NCI-H1105 treated with DMSO at 0.1 percent for 48 hours (cell line): ENCODE results near the gene FAAP20.

ENCODE experiments used
- DNase-seq: peaks from one replicate; lab custom pipeline; 2025; lab: John Stamatoyannopoulos, UW

FAAP20 gene

GRCh38 chr1:2177946-2178538, 16.5 kb downstream of the FAAP20 start:
- no peak for DNase-seq

GRCh38 chr1:2177541-2177940, 17.0 kb downstream of the FAAP20 start:
- no peak for DNase-seq

GRCh38 chr1:2176615-2177014, 18.0 kb downstream of the FAAP20 start:
- DNase-seq: no peak

GRCh38 chr1:2175681-2176454, 18.7 kb downstream of the FAAP20 start:
- DNase-seq: no peak

GRCh38 chr1:2175055-2175414, 19.5 kb downstream of the FAAP20 start:
- DNase-seq: no peak

- peak; percentile 50 for DNase-seq
These were observed 20.1 kb downstream of the FAAP20 start for GRCh38 chr1:2174348-2175054.

- no peak for DNase-seq
These were observed 20.8 kb downstream of the FAAP20 start for GRCh38 chr1:2173546-2174347.

- no peak for DNase-seq
These were observed 21.9 kb downstream of the FAAP20 start for GRCh38 chr1:2172551-2173146.

GRCh38 chr1:2172012-2172411, 22.6 kb downstream of the FAAP20 start:
- no peak for DNase-seq

- DNase-seq: no peak
These were observed 24.4 kb downstream of the FAAP20 start for GRCh38 chr1:2170211-2170610.

GRCh38 chr1:2169200-2169836, 25.3 kb downstream of the FAAP20 start:
- no peak for DNase-seq

GRCh38 chr1:2168535-2168934, 26.0 kb downstream of the FAAP20 start:
- no peak for DNase-seq

- DNase-seq: no peak
These were observed 26.5 kb downstream of the FAAP20 start for GRCh38 chr1:2168090-2168489.

- no peak for DNase-seq
These were observed 27.9 kb downstream of the FAAP20 start for GRCh38 chr1:2166695-2167094.

- DNase-seq: no peak
These were observed 28.3 kb downstream of the FAAP20 start for GRCh38 chr1:2166254-2166653.

- DNase-seq: no peak
These were observed 28.9 kb downstream of the FAAP20 start for GRCh38 chr1:2165646-2166045.

- DNase-seq: no peak
These were observed 31.4 kb downstream of the FAAP20 start for GRCh38 chr1:2163205-2163604.

GRCh38 chr1:2160451-2161300, 33.9 kb downstream of the FAAP20 start:
- no peak for DNase-seq

- no peak for DNase-seq
These were observed 35.4 kb downstream of the FAAP20 start for GRCh38 chr1:2159124-2159523.

- no peak for DNase-seq
These were observed 36.3 kb downstream of the FAAP20 start for GRCh38 chr1:2158272-2158671.

- DNase-seq: no peak
These were observed 36.7 kb downstream of the FAAP20 start for GRCh38 chr1:2157856-2158255.
